Upper lobe of left lung (tissue), 6 donors: ENCODE measurements around the gene OR5K1. TPM values are rescaled to one million over a fixed set of nuclear protein-coding genes. Genes with fewer than 3 reads are reported as not detected.

ENCODE experiments used
- ATAC-seq, 2 donors: fragments of 200-7000 bp; cut with Tn5 transposase; one replicate each; pipeline ENCODE4 v1.9.1; 2022; ENCODE audit warnings: mild to moderate bottlenecking in 2 of 2, moderate library complexity in 2 of 2; ENCODE audit not compliant: low FRiP score in 2 of 2
- DNase-seq, 2 donors: peaks; one replicate each; pipeline ENCODE4 v3.0.0-alpha.2; 2019 to 2020
- H3K27ac ChIP-seq, 4 donors: fragments of 200-600 bp; sonication (generic); one replicate each; pipeline ENCODE4 v1.5.1; 2016 to 2019
- H3K27me3 ChIP-seq, 4 donors: fragments of 200-600 bp; sonication (generic); one replicate each; pipeline ENCODE4 v1.5.1; 2017 to 2019
- H3K36me3 ChIP-seq, 4 donors: fragments of 200-600 bp; sonication (generic); one replicate each; pipeline ENCODE4 v1.5.1; 2016 to 2019
- H3K4me1 ChIP-seq, 4 donors: fragments of 200-600 bp; sonication (generic); one replicate each; pipeline ENCODE4 v1.5.1; 2018 to 2019
- H3K4me3 ChIP-seq, 4 donors: fragments of 200-600 bp; sonication (generic); one replicate each; pipeline ENCODE4 v1.5.1; 2017 to 2019; ENCODE audit warnings: mild to moderate bottlenecking in 2 of 4, moderate library complexity in 1 of 4
- H3K9me3 ChIP-seq, 4 donors: fragments of 200-600 bp; sonication (generic); one replicate each; pipeline ENCODE4 v1.5.1; 2018 to 2019
- EP300 ChIP-seq, 4 donors: sonication (generic); formaldehyde crosslinking; IDR thresholded peaks; one replicate each; pipeline ENCODE4 v1.5.1; 2017; ENCODE audit warnings: antibody characterized with exemption in 4 of 4, control low read depth in 2 of 4
- POLR2A ChIP-seq, 4 donors: fragments of 450-650 bp; IDR thresholded peaks; one replicate each; pipeline ENCODE4 v1.5.1; 2016 to 2017; ENCODE audit warnings: antibody characterized with exemption in 4 of 4, mild to moderate bottlenecking in 2 of 4
- POLR2AphosphoS5 ChIP-seq, 2 donors: sonication (generic); formaldehyde crosslinking; IDR thresholded peaks; one replicate each; pipeline ENCODE4 v1.5.1; 2017; ENCODE audit warnings: antibody characterized with exemption in 2 of 2
- WGBS, 2 donors: methylation state at CpG; one replicate each; pipeline ENCODE4 v1.1.5; 2017 to 2018; 5-methylcytosine and 5-hydroxymethylcytosine counted together
- total RNA-seq, 6 donors: library from RNA; depleted of rRNA in 4 of 6; stranded (reverse); fragments of >200 nt in 4 of 6; gene quantifications; one replicate each; pipeline versions ENCODE4 v1.1.0 to v1.2.1, GENCODE V29; 2016 to 2021
- TF ChIP-seq, protein P1 (sequence below), 6 experiments: fragments of 450-650 bp in 4 of 6; fragments of 200-600 bp in 2 of 6; sonication (generic) in 2 of 6; IDR thresholded peaks; one replicate each; pipeline ENCODE4 v1.5.1; 2016 to 2019; ENCODE audit warnings: antibody characterized with exemption in 6 of 6
- donor health status: DM: no; HTN: no; CAD: no; lungs with moderate emphysema.
- donor health status: DM: no; HTN: yes; CAD: no; lungs with severe emphysema.

The OR5K1 gene
- total RNA-seq, 6 donors from 2014 or later: not detected

DNA sequence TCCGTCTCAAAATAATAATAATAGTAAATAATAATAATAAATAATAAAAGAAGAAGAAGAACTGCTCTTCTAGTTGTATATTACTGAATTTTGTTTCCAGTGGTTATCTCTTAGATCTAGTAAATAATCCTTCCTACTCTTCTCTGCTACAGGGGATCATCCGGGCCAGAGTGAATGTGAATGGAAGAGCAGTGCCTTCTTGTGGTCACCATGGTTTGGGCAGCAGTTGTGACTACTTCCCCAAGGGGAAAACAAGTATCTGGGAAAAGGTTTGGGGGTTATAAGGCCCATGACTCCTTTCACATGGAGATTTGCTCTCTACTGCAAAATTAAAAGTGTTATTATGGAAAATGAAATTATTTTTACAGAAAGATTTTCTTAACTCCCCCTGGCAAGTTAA lies 5.5 kb upstream of the OR5K1 start:
- no peaks in the 10 kb centered on the region for H3K4me1 ChIP-seq
- WGBS, 2 donors: 81 to 85% methylated on average over 2 of the region's 2 CpGs
- ATAC-seq: no peak

DNA sequence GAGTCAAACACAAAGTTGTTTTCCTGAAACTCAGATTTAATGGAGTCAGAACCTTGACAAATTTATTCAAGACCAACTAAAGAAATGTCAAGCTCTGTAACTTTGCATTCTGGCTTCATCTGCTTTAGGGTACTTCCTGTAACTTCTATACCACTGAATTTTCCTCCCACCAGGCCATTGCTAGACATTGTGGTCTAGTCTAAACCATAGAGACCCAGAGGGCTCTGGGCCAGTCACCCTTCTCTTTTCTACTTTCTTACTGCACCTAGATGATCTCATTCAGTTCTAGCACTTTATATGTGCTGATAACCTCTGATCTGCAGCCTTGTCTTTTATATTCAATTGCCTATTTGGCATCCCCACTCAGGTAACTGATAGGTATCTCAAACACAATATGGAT lies 2.8 kb upstream of the OR5K1 start:
- Histone ChIP-seq H3K27me3 (no peaks in the 10 kb centered on the region), H3K4me1 (no peaks in the 10 kb centered on the region), H3K9me3 (peaks cover 0 to 8% (median 0%) of the 10 kb centered on the region in 4 donors), H3K27ac (no peak overlapping the region), H3K4me3 (no peak overlapping the region), H3K36me3 (no peaks in the 10 kb centered on the region)
- TF ChIP-seq POLR2AphosphoS5 (IDR thresholded peaks at IDR 0.05): no peak
- no peak for TF ChIP-seq EP300 (IDR thresholded peaks at IDR 0.05)
- ATAC-seq (no peak), DNase-seq (no peak)

More for the DNA sequence above, 5.5 kb upstream of the OR5K1 start:
- Histone ChIP-seq H3K36me3 (no peaks in the 10 kb centered on the region), H3K4me3 (no peak overlapping the region), H3K27ac (no peak overlapping the region), H3K9me3 (peaks cover 0 to 8% (median 0%) of the 10 kb centered on the region in 4 donors), H3K27me3 (no peaks in the 10 kb centered on the region)
- TF ChIP-seq POLR2A (IDR thresholded peaks at IDR 0.05) (no peak), POLR2AphosphoS5 (IDR thresholded peaks at IDR 0.05) (no peak), EP300 (IDR thresholded peaks at IDR 0.05) (no peak)
- TF ChIP-seq, protein P1, sequence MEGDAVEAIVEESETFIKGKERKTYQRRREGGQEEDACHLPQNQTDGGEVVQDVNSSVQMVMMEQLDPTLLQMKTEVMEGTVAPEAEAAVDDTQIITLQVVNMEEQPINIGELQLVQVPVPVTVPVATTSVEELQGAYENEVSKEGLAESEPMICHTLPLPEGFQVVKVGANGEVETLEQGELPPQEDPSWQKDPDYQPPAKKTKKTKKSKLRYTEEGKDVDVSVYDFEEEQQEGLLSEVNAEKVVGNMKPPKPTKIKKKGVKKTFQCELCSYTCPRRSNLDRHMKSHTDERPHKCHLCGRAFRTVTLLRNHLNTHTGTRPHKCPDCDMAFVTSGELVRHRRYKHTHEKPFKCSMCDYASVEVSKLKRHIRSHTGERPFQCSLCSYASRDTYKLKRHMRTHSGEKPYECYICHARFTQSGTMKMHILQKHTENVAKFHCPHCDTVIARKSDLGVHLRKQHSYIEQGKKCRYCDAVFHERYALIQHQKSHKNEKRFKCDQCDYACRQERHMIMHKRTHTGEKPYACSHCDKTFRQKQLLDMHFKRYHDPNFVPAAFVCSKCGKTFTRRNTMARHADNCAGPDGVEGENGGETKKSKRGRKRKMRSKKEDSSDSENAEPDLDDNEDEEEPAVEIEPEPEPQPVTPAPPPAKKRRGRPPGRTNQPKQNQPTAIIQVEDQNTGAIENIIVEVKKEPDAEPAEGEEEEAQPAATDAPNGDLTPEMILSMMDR (IDR thresholded peaks at IDR 0.05): no peak
- DNase-seq: no peak

DNA sequence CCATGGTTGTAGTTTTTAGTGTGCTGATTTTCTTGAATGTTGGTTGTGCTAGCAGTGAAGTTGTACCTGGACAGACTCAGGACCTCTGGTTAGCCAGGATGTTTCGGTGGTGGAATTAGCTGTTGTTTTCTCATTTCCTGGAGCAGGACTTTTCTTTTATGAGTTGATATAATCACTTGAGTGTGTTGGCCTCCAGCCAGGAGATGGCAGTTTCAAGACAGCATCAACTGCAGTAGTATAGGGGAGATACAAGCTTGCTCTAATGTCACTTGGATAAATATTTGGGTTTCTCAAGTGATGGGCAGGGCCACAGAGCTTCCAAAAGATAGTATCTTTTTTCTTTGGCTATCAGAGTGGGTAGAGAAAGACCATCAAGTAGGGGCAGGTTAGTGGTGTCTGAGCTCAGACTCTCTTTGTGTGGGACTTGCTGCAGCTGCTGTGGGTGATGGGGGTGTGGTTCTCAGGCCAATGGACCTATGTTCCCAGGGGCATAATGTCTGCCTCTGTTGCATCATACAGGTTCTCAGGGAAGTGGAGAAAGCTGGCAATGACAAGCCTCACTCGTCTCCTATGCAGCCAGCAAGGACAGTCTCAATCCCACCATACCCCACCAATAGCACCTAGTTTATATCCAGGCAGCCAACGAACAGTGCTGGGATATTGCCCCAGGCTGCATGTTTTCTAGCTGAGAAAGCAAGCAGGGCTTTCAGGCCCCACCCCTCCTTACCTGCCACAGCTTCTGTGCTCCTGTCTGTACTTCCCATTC lies 19.9 kb downstream of the OR5K1 start:
- 68 to 76% methylated on average over 3 of the region's 3 CpGs for WGBS, 2 donors
- H3K36me3 ChIP-seq: no peaks in the 10 kb centered on the region
- DNase-seq: no peak

DNA sequence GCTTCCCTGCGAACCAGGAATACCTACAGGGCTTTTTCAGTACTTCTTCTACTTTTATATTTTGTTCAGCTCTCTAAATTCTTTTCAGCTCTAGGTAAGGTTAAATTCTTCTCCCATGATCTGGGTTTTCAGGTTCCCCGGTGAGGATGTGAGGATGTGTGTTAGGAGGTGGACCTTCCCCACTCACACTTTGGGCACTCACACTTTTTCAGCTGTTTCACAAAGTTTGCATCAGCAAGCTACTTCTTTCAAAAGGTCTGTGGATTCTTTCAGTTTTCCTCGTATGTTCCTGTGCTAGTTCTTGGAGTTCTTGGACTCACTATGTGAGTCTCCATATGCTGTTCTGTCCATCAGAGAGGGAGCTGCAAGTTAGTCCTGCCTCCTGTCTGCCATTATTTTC lies 20.6 kb downstream of the OR5K1 start:
- TF ChIP-seq POLR2A (IDR thresholded peaks at IDR 0.05) (no peak), EP300 (IDR thresholded peaks at IDR 0.05) (no peak), POLR2AphosphoS5 (IDR thresholded peaks at IDR 0.05) (no peak)
- TF ChIP-seq, protein P1 (IDR thresholded peaks at IDR 0.05): no peak
- 89 to 94% methylated on average over 3 of the region's 3 CpGs for WGBS, 2 donors
- Histone ChIP-seq H3K36me3 (no peaks in the 10 kb centered on the region), H3K4me3 (no peak overlapping the region), H3K4me1 (no peaks in the 10 kb centered on the region), H3K9me3 (peaks cover 7 to 15% (median 10%) of the 10 kb centered on the region in 4 donors), H3K27ac (no peak overlapping the region), H3K27me3 (no peaks in the 10 kb centered on the region)
- ATAC-seq: no peak
- no peak for DNase-seq

More for the DNA sequence above, 19.9 kb downstream of the OR5K1 start:
- Histone ChIP-seq H3K27me3 (no peaks in the 10 kb centered on the region), H3K27ac (no peak overlapping the region), H3K4me1 (no peaks in the 10 kb centered on the region), H3K9me3 (peaks cover 10 to 16% (median 13%) of the 10 kb centered on the region in 4 donors), H3K4me3 (no peak overlapping the region)
- ATAC-seq: no peak
- TF ChIP-seq, protein P1 (IDR thresholded peaks at IDR 0.05): no peak
- TF ChIP-seq POLR2AphosphoS5 (IDR thresholded peaks at IDR 0.05): no peak
- no peak for TF ChIP-seq POLR2A (IDR thresholded peaks at IDR 0.05)
- no peak for TF ChIP-seq EP300 (IDR thresholded peaks at IDR 0.05)

DNA sequence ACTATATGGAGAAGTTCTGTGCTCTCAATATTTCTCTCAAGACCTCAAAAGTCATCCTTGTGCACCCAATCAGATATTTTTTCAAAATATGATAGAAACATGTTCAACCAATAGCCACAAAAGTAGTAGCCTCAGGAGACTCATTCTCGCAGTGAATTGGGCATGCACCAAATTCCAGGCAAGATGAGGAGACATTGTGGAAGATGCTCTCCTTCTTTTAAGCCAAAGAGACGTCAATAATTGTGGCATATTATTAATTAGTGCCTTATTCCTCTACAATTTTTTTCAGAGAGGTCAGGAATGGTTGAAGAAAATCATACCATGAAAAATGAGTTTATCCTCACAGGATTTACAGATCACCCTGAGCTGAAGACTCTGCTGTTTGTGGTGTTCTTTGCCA lies 34.4 kb downstream of the OR5K1 start, which contains the start of gene OR5K2:
Gene OR5K2, plus strand, starts transcription at position 301 of the 400 bp plus-strand sequence. Its CDS starts 0 bp downstream, at position 301.
- ATAC-seq (no peak), DNase-seq (no peak)
- Histone ChIP-seq H3K4me3 (no peak within 1 kb of the TSS), H3K36me3 (no peaks in the 10 kb centered on the region), H3K4me1 (no peaks in the 10 kb centered on the region), H3K27me3 (no peaks in the 10 kb centered on the region), H3K27ac (no peak within 1 kb of the TSS), H3K9me3 (no peaks in the 10 kb centered on the region)
- TF ChIP-seq, protein P1 (IDR thresholded peaks at IDR 0.05): no peak
- no peak for TF ChIP-seq POLR2AphosphoS5 (IDR thresholded peaks at IDR 0.05)
- TF ChIP-seq EP300 (IDR thresholded peaks at IDR 0.05): no peak
- TF ChIP-seq POLR2A (IDR thresholded peaks at IDR 0.05): no peak
- 86 to 89% methylated on average over 2 of the region's 2 CpGs for WGBS, 2 donors
